ENCODE results near the gene RNF111. TPM values are rescaled to one million over a fixed set of nuclear protein-coding genes. Genes with fewer than 3 reads are reported as not detected.
A peak's percentile ranks its signal among the peaks of the same experiment; 100 is the strongest.

RNF111 gene
- total and polyA plus RNA-seq, 10 of the 15 experiments (the other 5 are each of a cell fraction or from before 2014, with no cell fraction given): 8.6 to 34.7 (median 15.7) TPM

- peaks cover 39% of the 10 kb centered on the region for H3K4me1 ChIP-seq (ENCODE audit: control insufficient read depth, insufficient read depth, low read length)
- H3K27ac ChIP-seq (ENCODE audit: control insufficient read depth, insufficient read depth): no peak overlapping the region
- ChIA-PET RAD21 (ENCODE audit: unreplicated experiment) (interaction anchor here (1.5 to 2.9 kb wide), 2 partner anchors 514 to 750 kb away, joined by 3 to 37 read pairs; no protein-coding TSS in a partner anchor), CTCF (interaction anchor here (0.9 to 2.9 kb wide), 6 partner anchors 21 to 750 kb away, joined by 3 to 22 read pairs (median 5); no protein-coding TSS in a partner anchor), SMC1A (ENCODE audit: uncharacterized antibody, unreplicated experiment) (interaction anchor here (1.4 to 2.9 kb wide), 3 partner anchors 78 to 514 kb away, joined by 4 to 23 read pairs (median 12); no protein-coding TSS in a partner anchor), POLR2A (interaction anchor here (0.6 to 1.0 kb wide), 3 partner anchors 9 to 542 kb away, joined by 4 read pairs; no protein-coding TSS in a partner anchor)
- H3K36me3 ChIP-seq (ENCODE audit: control insufficient read depth in 2 of 2, insufficient read depth in 2 of 2, low read length in 1 of 2): no peaks in the 10 kb centered on the region
- TF ChIP-seq SPI1 (IDR thresholded peaks at IDR 0.05; ENCODE audit: borderline replicate concordance, insufficient read depth, low read depth, low read length): peak; percentile 39; the same call in 1 of the 2 replicates
- TF ChIP-seq ZNF217 (IDR thresholded peaks at IDR 0.05): no peak
- BruUV-seq (replicated peaks): no TSS peak
- FAIRE-seq (no peak), DNase-seq (ENCODE audit: low read depth, low spot score) (no peak), ATAC-seq (no peak)
- intact Hi-C loops (cut with micrococcal nuclease; ENCODE audit: unreplicated experiment): loop anchor here (2.0 to 5.0 kb wide), 2 partner anchors 127 to 539 kb away; partner anchors contain the start of gene CCNB2
- in situ Hi-C loops (cut with MboI): no loop called here
- H3K9ac ChIP-seq (ENCODE audit: control insufficient read depth, insufficient read depth, low read length): no peak overlapping the region
- no peaks in the 10 kb centered on the region for H4K20me1 ChIP-seq (ENCODE audit: control insufficient read depth, insufficient read depth)
- H2AFZ ChIP-seq (ENCODE audit: control insufficient read depth, low read depth, low read length): no peak overlapping the region
- H3K4me2 ChIP-seq (ENCODE audit: control insufficient read depth, insufficient read depth): no peak overlapping the region
- no peaks in the 10 kb centered on the region for H3K27me3 ChIP-seq (replicated peaks in 1 of 2; ENCODE audit: control insufficient read depth in 2 of 2, insufficient read depth in 2 of 2, low read length in 1 of 2)
- H3K79me2 ChIP-seq (ENCODE audit: control insufficient read depth, insufficient read depth, low read length): no peaks in the 10 kb centered on the region
- no peak overlapping the region for H3K4me3 ChIP-seq
- H3K9me3 ChIP-seq (replicated peaks; ENCODE audit: control insufficient read depth, insufficient read depth, low read length): no peaks in the 10 kb centered on the region
Measured at GRCh38 chr15:58977887-58978286, 9.6 kb upstream of the RNF111 start.

DNA sequence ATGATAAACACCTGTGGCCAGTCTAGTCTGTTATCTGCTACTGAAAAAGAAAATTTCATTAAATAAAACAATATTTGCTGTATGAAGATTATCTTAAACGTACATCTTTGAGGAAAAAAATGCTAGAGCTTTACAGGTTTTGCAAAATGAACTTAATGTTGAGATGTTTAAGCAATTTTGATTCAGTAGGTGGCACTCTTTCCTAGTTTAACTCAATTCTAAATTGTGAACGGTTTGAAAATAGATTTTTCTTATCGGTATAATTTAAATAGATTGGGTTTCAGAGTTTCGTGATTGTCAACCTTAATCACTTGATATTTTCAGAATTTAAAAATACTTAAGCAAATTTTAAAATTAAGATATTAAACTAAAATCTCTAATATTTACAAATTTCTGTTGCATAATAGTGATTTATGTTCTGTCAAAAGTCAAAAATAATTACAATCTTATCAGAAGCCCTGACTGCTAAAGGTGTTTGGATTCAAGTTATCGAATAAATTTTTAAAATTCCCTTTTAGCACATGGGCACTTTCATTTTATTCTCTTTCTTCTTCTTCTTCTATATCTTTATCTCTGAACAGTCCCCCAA, 7.0 kb upstream of the RNF111 start:
- POLR2A ChIA-PET: interaction anchor here (1.2 kb wide), 1 partner anchor 517 kb away, joined by 5 read pairs; no protein-coding TSS in a partner anchor
- peak overlapping the region; percentile 96 for H3K4me2 ChIP-seq (ENCODE audit: control insufficient read depth, insufficient read depth)
- no peaks in the 10 kb centered on the region for H3K27me3 ChIP-seq (replicated peaks in 1 of 2; ENCODE audit: control insufficient read depth in 2 of 2, insufficient read depth in 2 of 2, low read length in 1 of 2)
- no peaks in the 10 kb centered on the region for H4K20me1 ChIP-seq (ENCODE audit: control insufficient read depth, insufficient read depth)
- BruUV-seq (replicated peaks): no TSS peak
- peak; percentile 39 for ATAC-seq
- intact Hi-C loops (cut with micrococcal nuclease; ENCODE audit: unreplicated experiment) (loop anchor here (2.0 to 10.0 kb wide), 3 partner anchors 264 to 512 kb away; no protein-coding TSS in a partner anchor), in situ Hi-C loops (cut with MboI) (loop anchor here (5.0 kb wide), 1 partner anchor 512 kb away; no protein-coding TSS in a partner anchor)
- CTCF ChIA-PET: interaction anchor here (0.6 to 2.9 kb wide), 38 partner anchors 8 to 751 kb away, joined by 3 to 24 read pairs (median 4); no protein-coding TSS in a partner anchor
- RAD21 ChIA-PET (ENCODE audit: unreplicated experiment): interaction anchor here (0.7 to 2.9 kb wide), 36 partner anchors 9 to 553 kb away, joined by 3 to 37 read pairs (median 4); partner anchors contain the start of genes CCNB2 and MYO1E
- H3K4me3 ChIP-seq: peak overlapping the region; percentile 37
- no peak overlapping the region for H2AFZ ChIP-seq (ENCODE audit: control insufficient read depth, low read depth, low read length)
- WGBS (ENCODE audit: insufficient coverage, insufficient replicate concordance, low lambda C conversion rate, missing lambda C conversion rate): under 1% methylated on average over 5 of the region's 5 CpGs
- SMC1A ChIA-PET (ENCODE audit: uncharacterized antibody, unreplicated experiment): interaction anchor here (0.8 to 2.9 kb wide), 30 partner anchors 8 to 552 kb away, joined by 3 to 23 read pairs (median 4); no protein-coding TSS in a partner anchor
- H3K4me1 ChIP-seq (ENCODE audit: control insufficient read depth, insufficient read depth, low read length): peaks cover 34% of the 10 kb centered on the region
- peak; percentile 78 for FAIRE-seq
- no peak for DNase-seq (ENCODE audit: low read depth, low spot score)
- no peaks in the 10 kb centered on the region for H3K9me3 ChIP-seq (replicated peaks; ENCODE audit: control insufficient read depth, insufficient read depth, low read length)
- peak overlapping the region; percentile 83; the same call in 1 of the 2 replicates for H3K27ac ChIP-seq (ENCODE audit: control insufficient read depth, insufficient read depth)
- H3K36me3 ChIP-seq (ENCODE audit: control insufficient read depth in 2 of 2, insufficient read depth in 2 of 2, low read length in 1 of 2): no peaks in the 10 kb centered on the region
- no peaks in the 10 kb centered on the region for H3K79me2 ChIP-seq (ENCODE audit: control insufficient read depth, insufficient read depth, low read length)
- H3K9ac ChIP-seq (ENCODE audit: control insufficient read depth, insufficient read depth, low read length): peak overlapping the region; percentile 17; the same call in 1 of the 2 replicates
- TF ChIP-seq CTCF (IDR thresholded peaks at IDR 0.05 in 2 of 3, conservative IDR thresholded peaks at IDR 0.05 in 1 of 3; ENCODE audit: control insufficient read depth in 2 of 3, extremely low read depth in 1 of 3, insufficient read depth in 1 of 3, low read depth in 3 of 3, low read length in 3 of 3) (peak; percentile 19 to 60 (median 43); a peak in 3 of 6 replicates), ZNF687 (IDR thresholded peaks at IDR 0.05) (no peak)

Data from GM12878 (cell line).